Measurements from ENCODE around the gene CMC2. TPM values are rescaled to one million over a fixed set of nuclear protein-coding genes. Genes with fewer than 3 reads are reported as not detected.
A peak's percentile ranks its signal among the peaks of the same experiment; 100 is the strongest.

Gene CMC2
- total RNA-seq, 2 donors from 2014 or later = 78.3 to 86.6 TPM

GRCh38 chr16:80996688-80997138 lies 10.0 kb downstream of the CMC2 start:
- DNase-seq (no peak), ATAC-seq (peak; percentile 60)
- no peaks in the 10 kb centered on the region for H3K9me3 ChIP-seq (ENCODE audit: control insufficient read depth, low read length, poor library complexity, severe bottlenecking)
- Mint-ChIP-seq H3K27me3 (no peaks in the 10 kb centered on the region), H3K4me3 (peak overlapping the region; percentile 94), H3K27ac (peak overlapping the region; percentile 94), H3K36me3 (ENCODE audit: low read depth) (peaks cover 4% of the 10 kb centered on the region), H3K4me1 (peaks cover 43% of the 10 kb centered on the region)

GRCh38 chr16:80994451-80994850 lies 12.2 kb downstream of the CMC2 start:
- no peak for ATAC-seq
- H3K4me3 Mint-ChIP-seq = no peak overlapping the region

GRCh38 chr16:80993834-80994233 lies 12.9 kb downstream of the CMC2 start:
- DNase-seq (no peak), ATAC-seq (no peak)
- no peaks in the 10 kb centered on the region for H3K9me3 ChIP-seq (ENCODE audit: control insufficient read depth, low read length, poor library complexity, severe bottlenecking)
- H3K27me3 Mint-ChIP-seq = no peaks in the 10 kb centered on the region
- peak overlapping the region; percentile 56 for H3K27ac Mint-ChIP-seq
- peaks cover 6% of the 10 kb centered on the region for H3K36me3 Mint-ChIP-seq (ENCODE audit: low read depth)
- H3K4me1 Mint-ChIP-seq = peaks cover 35% of the 10 kb centered on the region
- no peak overlapping the region for H3K4me3 Mint-ChIP-seq

More at GRCh38 chr16:80994451-80994850, 12.2 kb downstream of the CMC2 start:
- Mint-ChIP-seq H3K4me1 (peaks cover 39% of the 10 kb centered on the region), H3K36me3 (ENCODE audit: low read depth) (peaks cover 8% of the 10 kb centered on the region), H3K27ac (peak overlapping the region; percentile 56), H3K27me3 (no peaks in the 10 kb centered on the region)
- H3K9me3 ChIP-seq (ENCODE audit: control insufficient read depth, low read length, poor library complexity, severe bottlenecking) = no peaks in the 10 kb centered on the region
- DNase-seq = no peak

GRCh38 chr16:80993307-80993706 lies 13.4 kb downstream of the CMC2 start:
- no peaks in the 10 kb centered on the region for H3K9me3 ChIP-seq (ENCODE audit: control insufficient read depth, low read length, poor library complexity, severe bottlenecking)
- no peak for DNase-seq
- peak overlapping the region; percentile 56 for H3K27ac Mint-ChIP-seq
- H3K4me1 Mint-ChIP-seq = peaks cover 30% of the 10 kb centered on the region
- H3K4me3 Mint-ChIP-seq = no peak overlapping the region
- H3K27me3 Mint-ChIP-seq = no peaks in the 10 kb centered on the region
- peaks cover 6% of the 10 kb centered on the region for H3K36me3 Mint-ChIP-seq (ENCODE audit: low read depth)
- ATAC-seq = no peak

- no peak for DNase-seq
- no peak overlapping the region for H3K4me3 Mint-ChIP-seq
- H3K27me3 Mint-ChIP-seq = no peaks in the 10 kb centered on the region
- peak overlapping the region; percentile 56 for H3K27ac Mint-ChIP-seq
- H3K36me3 Mint-ChIP-seq (ENCODE audit: low read depth) = peaks cover 6% of the 10 kb centered on the region
- H3K4me1 Mint-ChIP-seq = peaks cover 29% of the 10 kb centered on the region
- ATAC-seq = no peak
- no peaks in the 10 kb centered on the region for H3K9me3 ChIP-seq (ENCODE audit: control insufficient read depth, low read length, poor library complexity, severe bottlenecking)
These were observed 13.9 kb downstream of the CMC2 start for GRCh38 chr16:80992676-80993293.

- Mint-ChIP-seq H3K4me1 (peaks cover 29% of the 10 kb centered on the region), H3K27me3 (no peaks in the 10 kb centered on the region), H3K4me3 (no peak overlapping the region), H3K36me3 (ENCODE audit: low read depth) (peaks cover 11% of the 10 kb centered on the region), H3K27ac (no peak overlapping the region)
- H3K9me3 ChIP-seq (ENCODE audit: control insufficient read depth, low read length, poor library complexity, severe bottlenecking) = no peaks in the 10 kb centered on the region
- no peak for DNase-seq
- ATAC-seq = no peak
These were observed 14.8 kb downstream of the CMC2 start for GRCh38 chr16:80991792-80992430.

- H3K36me3 Mint-ChIP-seq (ENCODE audit: low read depth) = peaks cover 17% of the 10 kb centered on the region
- DNase-seq = no peak
- no peak for ATAC-seq
- no peak overlapping the region for H3K27ac Mint-ChIP-seq
- peaks cover 32% of the 10 kb centered on the region for H3K4me1 Mint-ChIP-seq
- H3K27me3 Mint-ChIP-seq = no peaks in the 10 kb centered on the region
- no peak overlapping the region for H3K4me3 Mint-ChIP-seq
- H3K9me3 ChIP-seq (ENCODE audit: control insufficient read depth, low read length, poor library complexity, severe bottlenecking) = no peaks in the 10 kb centered on the region
These were observed 15.7 kb downstream of the CMC2 start for GRCh38 chr16:80990978-80991377.

GRCh38 chr16:80990577-80990976 lies 16.1 kb downstream of the CMC2 start:
- no peaks in the 10 kb centered on the region for H3K9me3 ChIP-seq (ENCODE audit: control insufficient read depth, low read length, poor library complexity, severe bottlenecking)
- Mint-ChIP-seq H3K27me3 (no peaks in the 10 kb centered on the region), H3K4me3 (no peak overlapping the region), H3K4me1 (peaks cover 34% of the 10 kb centered on the region), H3K27ac (no peak overlapping the region), H3K36me3 (ENCODE audit: low read depth) (peaks cover 17% of the 10 kb centered on the region)
- no peak for DNase-seq
- no peak for ATAC-seq

- no peaks in the 10 kb centered on the region for H3K9me3 ChIP-seq (ENCODE audit: control insufficient read depth, low read length, poor library complexity, severe bottlenecking)
- no peak for ATAC-seq
- Mint-ChIP-seq H3K4me1 (peaks cover 38% of the 10 kb centered on the region), H3K36me3 (ENCODE audit: low read depth) (peaks cover 17% of the 10 kb centered on the region), H3K4me3 (no peak overlapping the region), H3K27me3 (no peaks in the 10 kb centered on the region), H3K27ac (no peak overlapping the region)
- DNase-seq = no peak
These were observed 16.9 kb downstream of the CMC2 start for GRCh38 chr16:80989801-80990200.

GRCh38 chr16:80988756-80989155 lies 17.9 kb downstream of the CMC2 start:
- Mint-ChIP-seq H3K27ac (no peak overlapping the region), H3K36me3 (ENCODE audit: low read depth) (peaks cover 17% of the 10 kb centered on the region), H3K4me3 (no peak overlapping the region), H3K27me3 (no peaks in the 10 kb centered on the region), H3K4me1 (peaks cover 35% of the 10 kb centered on the region)
- DNase-seq (no peak), ATAC-seq (no peak)
- H3K9me3 ChIP-seq (ENCODE audit: control insufficient read depth, low read length, poor library complexity, severe bottlenecking) = no peaks in the 10 kb centered on the region

GRCh38 chr16:80986557-80986956 lies 20.1 kb downstream of the CMC2 start:
- no peak overlapping the region for H3K4me3 Mint-ChIP-seq
- H3K9me3 ChIP-seq (ENCODE audit: control insufficient read depth, low read length, poor library complexity, severe bottlenecking) = no peaks in the 10 kb centered on the region
- ATAC-seq = no peak
- no peaks in the 10 kb centered on the region for H3K27me3 Mint-ChIP-seq
- H3K27ac Mint-ChIP-seq = peak overlapping the region; percentile 11
- no peak for DNase-seq
- H3K4me1 Mint-ChIP-seq = peaks cover 32% of the 10 kb centered on the region
- H3K36me3 Mint-ChIP-seq (ENCODE audit: low read depth) = peaks cover 15% of the 10 kb centered on the region

GRCh38 chr16:80985611-80986010 lies 21.1 kb downstream of the CMC2 start:
- no peaks in the 10 kb centered on the region for H3K27me3 Mint-ChIP-seq
- H3K27ac Mint-ChIP-seq = no peak overlapping the region
- peaks cover 33% of the 10 kb centered on the region for H3K4me1 Mint-ChIP-seq
- no peaks in the 10 kb centered on the region for H3K9me3 ChIP-seq (ENCODE audit: control insufficient read depth, low read length, poor library complexity, severe bottlenecking)
- DNase-seq (no peak), ATAC-seq (no peak)
- H3K36me3 Mint-ChIP-seq (ENCODE audit: low read depth) = peaks cover 15% of the 10 kb centered on the region
- H3K4me3 Mint-ChIP-seq = peak overlapping the region; percentile 64

- ATAC-seq (no peak), DNase-seq (no peak)
- peaks cover 29% of the 10 kb centered on the region for H3K4me1 Mint-ChIP-seq
- peaks cover 11% of the 10 kb centered on the region for H3K36me3 Mint-ChIP-seq (ENCODE audit: low read depth)
- no peaks in the 10 kb centered on the region for H3K9me3 ChIP-seq (ENCODE audit: control insufficient read depth, low read length, poor library complexity, severe bottlenecking)
- H3K4me3 Mint-ChIP-seq = no peak overlapping the region
- no peaks in the 10 kb centered on the region for H3K27me3 Mint-ChIP-seq
- H3K27ac Mint-ChIP-seq = no peak overlapping the region
These were observed 22.4 kb downstream of the CMC2 start for GRCh38 chr16:80984124-80984892.

All from T-helper 17 cell (primary cell).